K562 (cell line): Measurements from ENCODE around the gene MYO1B. TPM values are rescaled to one million over a fixed set of nuclear protein-coding genes. Genes with fewer than 3 reads are reported as not detected.

Source experiments
- ATAC-seq: fragments of 200-7000 bp; cut with Tn5 transposase; 3 replicates; pipeline ENCODE4 v1.9.1; 2020; ENCODE audit warnings: moderate library complexity
- BruUV-seq: library from RNA; stranded (reverse); fragments of 400-500 nt; replicated peaks from 2 replicates; lab custom pipeline; 2021; lab: Mats Ljungman, UMichigan
- CTCF ChIA-PET: fragments of 300-600 bp; formaldehyde crosslinking; extraction: SDS; loops from one replicate; lab custom pipeline; 2021; ENCODE audit warnings: low intra/inter-chr PET ratio; lab: Yijun Ruan, JAX
- POLR2A ChIA-PET: fragments of 300-600, 350-650 bp; sonication (Branson Sonifier 250); formaldehyde crosslinking; extraction: SDS; loops from one replicate; lab custom pipeline; 2021; ENCODE audit warnings: antibody characterized with exemption, inconsistent platforms; lab: Yijun Ruan, JAX
- DNase-seq, 4 experiments: peaks; one replicate each; pipeline versions ENCODE4 v3.0.0 to v3.0.0-alpha.2; 2011 to 2018; ENCODE audit warnings: low spot score in 3 of 4, mixed read lengths in 3 of 4; ENCODE audit errors: extremely low read depth in 1 of 4
- FAIRE-seq: peaks from 2 replicates; lab custom pipeline; 2011; peaks lifted over from hg19 to GRCh38; lab: Jason Lieb, UNC
- H2AFZ ChIP-seq: 2 replicates; pipeline ENCODE4 v1.6.0; 2011; ENCODE audit warnings: low read depth, low read length, control low read depth, inconsistent platforms
- H3K27ac ChIP-seq: fragments of 200-600 bp; 3 replicates; pipeline ENCODE4 v1.8.0; 2011; ENCODE audit warnings: low read depth, mild to moderate bottlenecking, control low read depth, inconsistent platforms, low read length, moderate library complexity, mixed read lengths; ENCODE audit errors: extremely low read depth
- H3K27me3 ChIP-seq, 2 experiments: fragments of 300-600 bp in 1 of 2; 2 replicates in 1 of 2; 3 replicates in 1 of 2; pipeline versions ENCODE4 v1.6.0 to v1.8.0; 2011; ENCODE audit warnings: inconsistent platforms in 2 of 2, low read length in 2 of 2, mild to moderate bottlenecking in 1 of 2, mixed read lengths in 1 of 2, moderate library complexity in 1 of 2; ENCODE audit not compliant: control insufficient read depth in 2 of 2, insufficient read depth in 2 of 2
- H3K36me3 ChIP-seq: fragments of 300-600 bp; 3 replicates; pipeline ENCODE4 v1.8.0; 2011; ENCODE audit warnings: mild to moderate bottlenecking, low read length, inconsistent platforms; ENCODE audit not compliant: control insufficient read depth, insufficient read depth
- H3K4me1 ChIP-seq, 2 experiments: fragments of 200-600 bp in 1 of 2; replicated peaks in 1 of 2; 2 replicates in 1 of 2; 3 replicates in 1 of 2; pipeline versions ENCODE4 v1.5.1 to v1.8.0; 2011; ENCODE audit warnings: inconsistent platforms in 2 of 2, low read length in 2 of 2, mild to moderate bottlenecking in 1 of 2, mixed read lengths in 1 of 2, moderate library complexity in 1 of 2; ENCODE audit not compliant: control insufficient read depth in 2 of 2, insufficient read depth in 2 of 2
- H3K4me2 ChIP-seq: 2 replicates; pipeline ENCODE4 v1.6.1; 2011; ENCODE audit warnings: low read length, control low read depth, inconsistent platforms, mixed read lengths; ENCODE audit not compliant: insufficient read depth
- H3K4me3 ChIP-seq: fragments of 200-600 bp; sonication (generic), shearing (Covaris generic); 2 replicates; pipeline ENCODE4 v1.5.1; 2016; ENCODE audit warnings: control low read depth, inconsistent platforms
- H3K79me2 ChIP-seq: fragments of 200-600 bp; 3 replicates; pipeline ENCODE4 v1.8.0; 2011; ENCODE audit warnings: low read length, inconsistent platforms; ENCODE audit not compliant: control insufficient read depth, insufficient read depth
- H3K9ac ChIP-seq, 2 experiments: 2 replicates each; pipeline versions ENCODE4 v1.6.0 to v1.6.1; 2011; ENCODE audit warnings: low read depth in 2 of 2, low read length in 2 of 2, control low read depth in 1 of 2, inconsistent platforms in 1 of 2, mild to moderate bottlenecking in 1 of 2, mixed read lengths in 1 of 2; ENCODE audit not compliant: insufficient read depth in 1 of 2
- H3K9me1 ChIP-seq: one replicate; pipeline ENCODE4 v1.6.0; 2011; ENCODE audit warnings: inconsistent platforms, mild to moderate bottlenecking, low read length, moderate library complexity; ENCODE audit not compliant: control insufficient read depth, insufficient read depth
- H3K9me3 ChIP-seq: replicated peaks from 2 replicates; pipeline ENCODE4 v1.5.1; 2011; ENCODE audit warnings: low read depth, low read length, inconsistent platforms; ENCODE audit not compliant: control insufficient read depth, insufficient read depth
- H4K20me1 ChIP-seq: replicated peaks from 2 replicates; pipeline ENCODE4 v1.6.1; 2011; ENCODE audit warnings: low read length, inconsistent platforms, mixed read lengths; ENCODE audit not compliant: control insufficient read depth, insufficient read depth
- DIDO1 ChIP-seq: fragments of 450-650 bp; IDR thresholded peaks from 2 replicates; pipeline ENCODE4 v1.6.1; 2016; ENCODE audit warnings: low read depth, missing biosample characterization, missing genetic modification characterization
- LARP7 ChIP-seq: fragments of 450-650 bp; IDR thresholded peaks from 2 replicates; pipeline ENCODE4 v1.6.1; 2016
- MAFF ChIP-seq: IDR thresholded peaks from 2 replicates; pipeline ENCODE4 v1.6.1; 2012; ENCODE audit warnings: low read length, improper control_type of control experiment
- MAFG ChIP-seq: fragments of 450-650 bp; conservative IDR thresholded peaks from 2 replicates; pipeline ENCODE4 v1.6.1; 2016; ENCODE audit warnings: missing genetic modification characterization, missing compliant biosample characterization
- POLR2B ChIP-seq: fragments of 450-650 bp; IDR thresholded peaks from 2 replicates; pipeline ENCODE4 v1.6.1; 2018; ENCODE audit warnings: low read depth; ENCODE audit not compliant: partially characterized antibody
- SP1 ChIP-seq: sonication (generic); formaldehyde crosslinking; IDR thresholded peaks from 2 replicates; pipeline ENCODE4 v1.8.1; 2022; ENCODE audit warnings: mild to moderate bottlenecking, missing genetic modification reagents
- TCF7L2 ChIP-seq: fragments of 150-350 bp; IDR thresholded peaks from 2 replicates; pipeline ENCODE4 v1.6.1; 2016; ENCODE audit warnings: low read depth, mild to moderate bottlenecking, low read length, moderate library complexity
- TEAD1 ChIP-seq, 2 experiments: fragments of 450-650 bp in 1 of 2; sonication (generic) in 1 of 2; formaldehyde crosslinking; IDR thresholded peaks; 2 replicates each; pipeline versions ENCODE4 v1.4.0 to v1.8.0; 2020 to 2022; ENCODE audit warnings: mild to moderate bottlenecking in 2 of 2, missing genetic modification reagents in 1 of 2
- WGBS: fragments of 100-300 bp; shearing (Covaris generic); methylation state at CpG from one replicate; pipeline ENCODE4 v1.1.6; 2016; ENCODE audit warnings: low coverage, mixed read lengths; ENCODE audit not compliant: insufficient coverage; ENCODE audit errors: missing lambda C conversion rate; 5-methylcytosine and 5-hydroxymethylcytosine counted together
- in situ Hi-C: fragments of 300-500 bp; cut with MboI; formaldehyde crosslinking; loops from 4 replicates; pipeline ENCODE4 v1.15.0; 2018; ENCODE audit warnings: inconsistent platforms, mixed read lengths
- intact Hi-C: fragments of 100-400 bp; cut with micrococcal nuclease; formaldehyde crosslinking; loops from 2 replicates; pipeline ENCODE4 v1.14.2; 2022
- polyA plus RNA-seq, 8 experiments: library from polyadenylated mRNA; depleted of rRNA in 4 of 8; stranded (reverse) in 5 of 8; unstranded in 3 of 8; fragments of >200 nt; fragmentation: Nextera tagmentation in 2 of 8; fragmentation: Illumina TruSeq in 1 of 8; extraction: Ambion mirVana in 2 of 8; extraction: Trizol in 1 of 8; gene quantifications; 2 replicates each; pipeline versions ENCODE4 v1.2.1 to v1.2.3, GENCODE V29; 2011 to 2014; ENCODE audit warnings: inconsistent platforms in 1 of 8, missing spikeins in 1 of 8
- total RNA-seq, 7 experiments: library from RNA; depleted of rRNA in 6 of 7; stranded (reverse); fragments of >200 nt in 6 of 7; fragmentation: Illumina TruSeq in 2 of 7; extraction: Trizol in 2 of 7; gene quantifications; 2 replicates each; pipeline versions ENCODE4 v1.2.1 to v1.2.3, GENCODE V29; 2011 to 2021; ENCODE audit warnings: low replicate concordance in 1 of 7
- TF ChIP-seq, protein P1 (sequence below): fragments of 450-650 bp; formaldehyde crosslinking; IDR thresholded peaks from 2 replicates; pipeline ENCODE4 v1.4.0; 2022; ENCODE audit warnings: missing genetic modification characterization
- TF ChIP-seq, protein P2 (sequence below): fragments of 250-450 bp; sonication (Bioruptor Pico); IDR thresholded peaks from 2 replicates; pipeline ENCODE4 v1.5.0; 2020; ENCODE audit warnings: mild to moderate bottlenecking
- TF ChIP-seq, protein P3 (sequence below): fragments of 450-650 bp; IDR thresholded peaks from 2 replicates; pipeline ENCODE4 v1.7.0; 2016; ENCODE audit warnings: borderline replicate concordance

MYO1B gene
- total and polyA plus RNA-seq, 9 of the 15 experiments (the other 6 are each of a cell fraction or from before 2014, with no cell fraction given) = 0.04 to 0.33 (median 0.20) TPM; not detected in 5

DNA sequence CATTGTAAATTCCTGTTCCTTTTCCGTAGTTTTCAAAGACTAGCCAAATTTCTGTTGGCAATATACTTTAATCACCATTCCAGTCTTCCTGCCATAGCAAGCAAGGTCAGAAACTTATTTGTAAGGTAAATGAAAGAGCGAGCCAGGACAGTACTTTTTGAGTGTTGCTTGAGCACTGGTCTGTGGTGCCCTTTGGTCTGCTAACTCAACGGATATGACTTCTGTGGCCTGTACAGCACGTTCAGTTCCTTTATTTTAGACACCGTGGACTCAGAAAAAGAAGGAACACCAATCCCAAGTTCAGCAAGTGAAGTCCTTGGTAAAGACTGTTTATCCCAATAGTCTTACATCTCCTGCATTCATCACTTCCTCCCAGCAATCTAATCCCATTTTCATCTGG, 166.3 kb downstream of the MYO1B start:
- no peaks in the 10 kb centered on the region for H3K4me1 ChIP-seq
- FAIRE-seq (no peak), ATAC-seq (no peak), DNase-seq (no peak)
- H3K27ac ChIP-seq = no peak overlapping the region
- no peak overlapping the region for H3K4me2 ChIP-seq
- intact Hi-C loops (no loop called here), in situ Hi-C loops (no loop called here)
- no peaks in the 10 kb centered on the region for H3K79me2 ChIP-seq
- H3K9me1 ChIP-seq = no peaks in the 10 kb centered on the region
- no peak overlapping the region for H3K9ac ChIP-seq
- no peaks in the 10 kb centered on the region for H3K27me3 ChIP-seq
- 2% methylated on average over 5 of the region's 5 CpGs for WGBS
- H4K20me1 ChIP-seq = no peaks in the 10 kb centered on the region
- H2AFZ ChIP-seq = no peak overlapping the region
- no TSS peak for BruUV-seq
- CTCF ChIA-PET = no interaction called here
- H3K36me3 ChIP-seq = no peaks in the 10 kb centered on the region
- POLR2A ChIA-PET = no interaction called here
- no peak for TF ChIP-seq LARP7
- H3K4me3 ChIP-seq = no peak overlapping the region
- H3K9me3 ChIP-seq = no peaks in the 10 kb centered on the region

DNA sequence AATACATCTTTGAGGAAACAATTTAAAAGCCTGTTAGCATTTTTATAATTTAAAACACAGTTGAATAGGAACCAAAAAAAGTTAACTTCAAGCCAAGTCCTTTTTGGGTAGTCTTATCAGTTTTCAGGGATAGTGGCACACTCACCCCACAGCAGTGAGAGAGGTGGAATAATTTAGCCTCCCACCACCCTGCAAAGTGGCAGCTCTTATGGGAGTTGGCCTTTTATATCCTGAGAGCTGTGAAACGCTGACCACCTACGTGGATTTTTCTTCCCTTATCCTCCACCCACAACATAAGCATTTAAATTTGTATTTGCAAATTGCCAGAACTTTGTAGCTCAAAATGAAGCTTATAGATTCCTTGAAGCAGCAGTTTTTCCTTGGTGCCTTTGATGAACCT, 167.1 kb downstream of the MYO1B start:
- H4K20me1 ChIP-seq = no peaks in the 10 kb centered on the region
- H3K36me3 ChIP-seq = no peaks in the 10 kb centered on the region
- WGBS = 0% methylated on average over 2 of the region's 2 CpGs
- TF ChIP-seq POLR2B = no peak
- no peak for TF ChIP-seq SP1 (CRISPR knock-in tag)
- TF ChIP-seq, protein P1, sequence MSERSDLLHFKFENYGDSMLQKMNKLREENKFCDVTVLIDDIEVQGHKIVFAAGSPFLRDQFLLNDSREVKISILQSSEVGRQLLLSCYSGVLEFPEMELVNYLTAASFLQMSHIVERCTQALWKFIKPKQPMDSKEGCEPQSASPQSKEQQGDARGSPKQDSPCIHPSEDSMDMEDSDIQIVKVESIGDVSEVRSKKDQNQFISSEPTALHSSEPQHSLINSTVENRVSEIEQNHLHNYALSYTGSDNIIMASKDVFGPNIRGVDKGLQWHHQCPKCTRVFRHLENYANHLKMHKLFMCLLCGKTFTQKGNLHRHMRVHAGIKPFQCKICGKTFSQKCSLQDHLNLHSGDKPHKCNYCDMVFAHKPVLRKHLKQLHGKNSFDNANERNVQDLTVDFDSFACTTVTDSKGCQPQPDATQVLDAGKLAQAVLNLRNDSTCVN = no peak
- TF ChIP-seq MAFF = no peak
- TF ChIP-seq, protein P2, sequence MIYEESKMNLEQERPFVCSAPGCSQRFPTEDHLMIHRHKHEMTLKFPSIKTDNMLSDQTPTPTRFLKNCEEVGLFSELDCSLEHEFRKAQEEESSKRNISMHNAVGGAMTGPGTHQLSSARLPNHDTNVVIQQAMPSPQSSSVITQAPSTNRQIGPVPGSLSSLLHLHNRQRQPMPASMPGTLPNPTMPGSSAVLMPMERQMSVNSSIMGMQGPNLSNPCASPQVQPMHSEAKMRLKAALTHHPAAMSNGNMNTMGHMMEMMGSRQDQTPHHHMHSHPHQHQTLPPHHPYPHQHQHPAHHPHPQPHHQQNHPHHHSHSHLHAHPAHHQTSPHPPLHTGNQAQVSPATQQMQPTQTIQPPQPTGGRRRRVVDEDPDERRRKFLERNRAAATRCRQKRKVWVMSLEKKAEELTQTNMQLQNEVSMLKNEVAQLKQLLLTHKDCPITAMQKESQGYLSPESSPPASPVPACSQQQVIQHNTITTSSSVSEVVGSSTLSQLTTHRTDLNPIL (CRISPR knock-in tag) = no peak
- TF ChIP-seq DIDO1 = no peak
- no peak for TF ChIP-seq TCF7L2
- no peak for TF ChIP-seq MAFG (tag)
- TF ChIP-seq, protein P3, sequence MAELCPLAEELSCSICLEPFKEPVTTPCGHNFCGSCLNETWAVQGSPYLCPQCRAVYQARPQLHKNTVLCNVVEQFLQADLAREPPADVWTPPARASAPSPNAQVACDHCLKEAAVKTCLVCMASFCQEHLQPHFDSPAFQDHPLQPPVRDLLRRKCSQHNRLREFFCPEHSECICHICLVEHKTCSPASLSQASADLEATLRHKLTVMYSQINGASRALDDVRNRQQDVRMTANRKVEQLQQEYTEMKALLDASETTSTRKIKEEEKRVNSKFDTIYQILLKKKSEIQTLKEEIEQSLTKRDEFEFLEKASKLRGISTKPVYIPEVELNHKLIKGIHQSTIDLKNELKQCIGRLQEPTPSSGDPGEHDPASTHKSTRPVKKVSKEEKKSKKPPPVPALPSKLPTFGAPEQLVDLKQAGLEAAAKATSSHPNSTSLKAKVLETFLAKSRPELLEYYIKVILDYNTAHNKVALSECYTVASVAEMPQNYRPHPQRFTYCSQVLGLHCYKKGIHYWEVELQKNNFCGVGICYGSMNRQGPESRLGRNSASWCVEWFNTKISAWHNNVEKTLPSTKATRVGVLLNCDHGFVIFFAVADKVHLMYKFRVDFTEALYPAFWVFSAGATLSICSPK = no peak
- no peak for TF ChIP-seq TEAD1 (CRISPR knock-in tag; IDR thresholded peaks at IDR 0.05)
- no peaks in the 10 kb centered on the region for H3K4me1 ChIP-seq
- no peak overlapping the region for H2AFZ ChIP-seq
- CTCF ChIA-PET = no interaction called here
- DNase-seq (no peak), ATAC-seq (no peak), FAIRE-seq (no peak)
- H3K79me2 ChIP-seq = no peaks in the 10 kb centered on the region
- H3K4me3 ChIP-seq = no peak overlapping the region
- POLR2A ChIA-PET = no interaction called here
- H3K9me3 ChIP-seq = no peaks in the 10 kb centered on the region
- intact Hi-C loops = no loop called here
- H3K9me1 ChIP-seq = no peaks in the 10 kb centered on the region
- H3K27ac ChIP-seq = no peak overlapping the region
- H3K4me2 ChIP-seq = no peak overlapping the region
- no peak overlapping the region for H3K9ac ChIP-seq
- no peaks in the 10 kb centered on the region for H3K27me3 ChIP-seq
- no TSS peak for BruUV-seq
- in situ Hi-C loops = no loop called here
